ENCODE results near the gene CD68.

DNA sequence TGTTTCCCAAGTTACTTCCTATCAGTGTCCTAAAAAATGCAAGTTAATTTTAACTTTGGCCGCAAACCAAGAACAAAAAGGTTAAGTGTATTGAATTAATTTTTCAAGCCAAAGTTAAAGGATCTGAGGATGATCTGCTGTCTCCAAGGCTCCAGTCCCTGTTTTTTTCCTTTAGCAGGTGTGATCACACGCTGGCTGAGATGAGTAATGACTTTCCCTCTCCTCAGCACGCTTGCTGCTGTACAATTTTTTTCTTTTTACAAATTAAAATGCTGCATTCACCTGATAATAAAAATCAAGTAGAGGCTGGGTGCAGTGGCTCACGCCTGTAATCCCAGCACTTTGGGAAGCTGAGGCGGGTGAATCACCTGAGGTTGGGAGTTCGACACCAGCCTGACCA is 34.5 kb upstream of the CD68 start:
- TF ChIP-seq EZH2 (IDR thresholded peaks at IDR 0.05; ENCODE audit: borderline replicate concordance, low read depth, low read length, severe bottlenecking) = no peak
- TF ChIP-seq, protein P1, sequence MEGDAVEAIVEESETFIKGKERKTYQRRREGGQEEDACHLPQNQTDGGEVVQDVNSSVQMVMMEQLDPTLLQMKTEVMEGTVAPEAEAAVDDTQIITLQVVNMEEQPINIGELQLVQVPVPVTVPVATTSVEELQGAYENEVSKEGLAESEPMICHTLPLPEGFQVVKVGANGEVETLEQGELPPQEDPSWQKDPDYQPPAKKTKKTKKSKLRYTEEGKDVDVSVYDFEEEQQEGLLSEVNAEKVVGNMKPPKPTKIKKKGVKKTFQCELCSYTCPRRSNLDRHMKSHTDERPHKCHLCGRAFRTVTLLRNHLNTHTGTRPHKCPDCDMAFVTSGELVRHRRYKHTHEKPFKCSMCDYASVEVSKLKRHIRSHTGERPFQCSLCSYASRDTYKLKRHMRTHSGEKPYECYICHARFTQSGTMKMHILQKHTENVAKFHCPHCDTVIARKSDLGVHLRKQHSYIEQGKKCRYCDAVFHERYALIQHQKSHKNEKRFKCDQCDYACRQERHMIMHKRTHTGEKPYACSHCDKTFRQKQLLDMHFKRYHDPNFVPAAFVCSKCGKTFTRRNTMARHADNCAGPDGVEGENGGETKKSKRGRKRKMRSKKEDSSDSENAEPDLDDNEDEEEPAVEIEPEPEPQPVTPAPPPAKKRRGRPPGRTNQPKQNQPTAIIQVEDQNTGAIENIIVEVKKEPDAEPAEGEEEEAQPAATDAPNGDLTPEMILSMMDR (IDR thresholded peaks at IDR 0.05; ENCODE audit: borderline replicate concordance, extremely low read depth, low read length, poor library complexity, severe bottlenecking) = no peak
